ENCODE results near the gene RNF222. TPM values are rescaled to one million over a fixed set of nuclear protein-coding genes. Genes with fewer than 3 reads are reported as not detected.
"Not testable (repeated sequence)": the region's sequence is repeated elsewhere in the genome, so short reads cannot be mapped to it uniquely, and the experiment has no call there.

RNF222 gene
- total and polyA plus RNA-seq, 2 of the 8 experiments (the other 6 are each of a cell fraction or from before 2014, with no cell fraction given) = not detected

GRCh38 chr17:8373856-8374255 is 23.8 kb downstream of the RNF222 start:
- H3K23ac ChIP-seq (ENCODE audit: insufficient read length); H2BK120ac ChIP-seq (replicated peaks; ENCODE audit: low read depth, low read length); POLR2A ChIA-PET (ENCODE audit: partially characterized antibody); H4K20me1 ChIP-seq (replicated peaks in 1 of 2; ENCODE audit: control insufficient read depth in 1 of 2, insufficient read depth in 2 of 2, low read length in 2 of 2); H3K4me2 ChIP-seq (ENCODE audit: insufficient read depth in 1 of 2, low read depth in 2 of 2, low read length in 2 of 2); H2AK5ac ChIP-seq (ENCODE audit: low read depth, low read length); H2BK12ac ChIP-seq (ENCODE audit: low read depth, low read length); H3K14ac ChIP-seq (ENCODE audit: insufficient read length); DNase-seq (ENCODE audit: low read depth in 1 of 2, low spot score in 2 of 2); H3K4ac ChIP-seq (replicated peaks; ENCODE audit: insufficient read length, low read depth, low read length); H3K18ac ChIP-seq (ENCODE audit: extremely low read depth, low read length); H3K79me1 ChIP-seq (ENCODE audit: low read depth, low read length); FAIRE-seq; H3K56ac ChIP-seq (replicated peaks; ENCODE audit: insufficient read length, low read depth, low read length); H4K91ac ChIP-seq (replicated peaks; ENCODE audit: insufficient read length, low read length); H3K27ac ChIP-seq (ENCODE audit: low read depth, low read length); H2BK5ac ChIP-seq (ENCODE audit: low read depth, low read length); H2BK15ac ChIP-seq (ENCODE audit: low read length); H3K23me2 ChIP-seq (ENCODE audit: low read depth, low read length); H3K4me3 ChIP-seq (ENCODE audit: extremely low read depth in 1 of 4, insufficient read depth in 2 of 4, low read depth in 3 of 4, low read length in 4 of 4); H2BK20ac ChIP-seq (ENCODE audit: low read length); H3K9me3 ChIP-seq (ENCODE audit: insufficient read depth in 2 of 2, low read depth in 1 of 2, low read length in 1 of 2); H4K8ac ChIP-seq (ENCODE audit: extremely low read depth, insufficient read depth, low read length); CTCF ChIA-PET (ENCODE audit: partially characterized antibody); H3K79me2 ChIP-seq (ENCODE audit: control insufficient read depth in 1 of 2, insufficient read depth in 2 of 2, low read length in 2 of 2); H3K4me1 ChIP-seq (replicated peaks in 1 of 4; ENCODE audit: control insufficient read depth in 3 of 4, insufficient read depth in 4 of 4, low read length in 3 of 4); H2AFZ ChIP-seq (ENCODE audit: low read length); H3K9ac ChIP-seq (replicated peaks in 1 of 4; ENCODE audit: extremely low read depth in 1 of 4, low read depth in 3 of 4, low read length in 3 of 4); H4K5ac ChIP-seq (ENCODE audit: insufficient read length, low read depth, low read length); H3K27me3 ChIP-seq (replicated peaks in 1 of 4; ENCODE audit: control insufficient read depth in 3 of 4, extremely low read depth in 1 of 4, insufficient read depth in 3 of 4, low read length in 3 of 4): not testable (repeated sequence)
- peaks cover 18 to 41% (median 30%) of the 10 kb centered on the region in 4 experiments for H3K36me3 ChIP-seq (ENCODE audit: control insufficient read depth in 2 of 4, insufficient read depth in 4 of 4, low read length in 3 of 4)
- WGBS, 2 experiments (ENCODE audit: extremely low coverage in 1 of 2, insufficient coverage in 1 of 2, insufficient read length in 1 of 2, insufficient replicate concordance in 2 of 2, low coverage in 1 of 2, low lambda C conversion rate in 2 of 2, missing lambda C conversion rate in 1 of 2) = 99% methylated on average over 12 of the region's 26 CpGs; no CpG with 5 or more reads in 1 of the 2 experiments

All from H1 (cell line).